NCI-H1417 treated with DMSO at 0.1 percent for 48 hours (cell line): ENCODE results near the gene ARID5B.

Experiments used
- DNase-seq: peaks from one replicate; lab custom pipeline; 2025; lab: John Stamatoyannopoulos, UW

ARID5B gene

DNA sequence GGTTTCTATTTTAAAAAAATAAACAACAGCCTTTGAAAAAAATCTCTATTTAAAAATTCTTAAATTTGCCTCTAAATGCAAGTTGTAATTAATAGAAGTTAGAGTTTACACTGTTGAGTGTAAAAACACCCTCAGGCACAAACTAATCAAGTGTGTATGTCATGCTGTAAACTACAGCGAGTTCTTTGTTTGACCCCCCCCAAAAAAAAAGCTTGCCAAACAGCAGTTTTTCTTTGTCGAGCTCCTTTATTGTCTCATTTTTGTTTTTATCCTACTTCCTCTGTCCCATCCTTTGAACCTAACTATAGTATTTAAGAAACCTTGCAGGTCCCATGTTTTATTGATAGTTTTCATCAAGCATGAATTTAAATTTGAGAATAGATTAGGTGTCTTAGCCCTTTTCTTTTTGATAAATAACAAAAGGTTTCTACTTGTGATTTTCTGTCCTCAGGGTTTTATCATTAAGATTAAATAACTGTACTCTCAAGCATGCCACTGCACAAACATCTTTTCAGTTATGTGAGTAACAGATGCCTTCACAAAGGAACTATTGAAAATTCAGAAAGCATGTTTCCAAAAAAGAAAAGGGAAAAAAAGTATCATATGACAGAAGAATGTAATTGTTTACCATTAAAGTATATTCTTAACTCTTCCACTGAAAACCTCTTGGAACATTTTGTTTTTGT lies 176.0 kb downstream of the ARID5B start:
- DNase-seq, result no peak

DNA sequence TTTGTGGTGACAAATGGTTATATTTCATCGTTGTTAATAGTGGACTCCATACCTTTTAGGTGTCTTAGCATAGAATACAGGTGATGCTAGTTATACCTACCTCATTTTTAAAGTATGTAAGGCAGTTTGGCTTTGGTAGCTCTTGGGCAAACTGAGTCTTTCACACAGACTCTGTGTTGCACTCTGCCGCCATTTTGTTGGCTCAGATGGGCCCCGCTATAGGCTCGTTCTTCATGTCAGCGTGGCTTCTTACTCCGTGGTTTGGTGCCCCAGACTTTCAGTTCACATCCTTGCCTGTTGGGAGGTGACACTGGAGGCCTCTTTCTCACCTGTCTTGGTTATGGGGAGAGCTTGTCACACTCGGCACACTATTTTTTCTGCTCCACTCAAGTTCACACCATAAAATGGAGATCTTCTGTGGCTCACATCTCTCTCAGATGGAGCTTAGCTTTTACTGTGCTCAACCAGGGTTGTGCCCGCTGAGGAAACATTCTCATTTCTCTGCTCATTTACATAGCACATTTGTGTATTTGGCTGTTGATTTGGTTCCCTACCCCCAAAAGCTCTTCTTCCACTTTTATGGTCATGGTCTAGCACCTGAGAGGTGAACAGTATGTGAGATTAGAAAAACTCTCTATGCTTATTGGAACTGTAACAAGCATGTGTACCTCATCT lies 178.5 kb downstream of the ARID5B start:
- no peak for DNase-seq

DNA sequence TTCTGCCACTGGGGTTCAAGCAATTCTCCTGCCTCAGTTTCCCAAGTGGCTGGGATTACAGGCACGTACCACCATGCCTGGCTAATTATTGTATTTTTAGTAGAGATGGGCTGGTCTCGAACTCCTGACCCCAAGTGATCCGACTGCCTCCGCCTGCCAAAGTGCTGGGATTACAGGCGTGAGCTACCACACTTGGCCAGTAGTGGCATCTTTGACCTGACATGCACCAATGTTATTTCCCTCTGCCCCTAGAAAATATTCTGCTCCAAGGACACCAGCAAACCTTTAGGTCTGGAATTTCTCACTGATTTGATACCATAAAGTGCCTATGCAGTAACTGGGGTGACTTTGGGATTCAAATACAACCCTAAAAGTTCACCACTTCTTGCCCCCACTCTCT lies 179.4 kb downstream of the ARID5B start:
- no peak for DNase-seq

DNA sequence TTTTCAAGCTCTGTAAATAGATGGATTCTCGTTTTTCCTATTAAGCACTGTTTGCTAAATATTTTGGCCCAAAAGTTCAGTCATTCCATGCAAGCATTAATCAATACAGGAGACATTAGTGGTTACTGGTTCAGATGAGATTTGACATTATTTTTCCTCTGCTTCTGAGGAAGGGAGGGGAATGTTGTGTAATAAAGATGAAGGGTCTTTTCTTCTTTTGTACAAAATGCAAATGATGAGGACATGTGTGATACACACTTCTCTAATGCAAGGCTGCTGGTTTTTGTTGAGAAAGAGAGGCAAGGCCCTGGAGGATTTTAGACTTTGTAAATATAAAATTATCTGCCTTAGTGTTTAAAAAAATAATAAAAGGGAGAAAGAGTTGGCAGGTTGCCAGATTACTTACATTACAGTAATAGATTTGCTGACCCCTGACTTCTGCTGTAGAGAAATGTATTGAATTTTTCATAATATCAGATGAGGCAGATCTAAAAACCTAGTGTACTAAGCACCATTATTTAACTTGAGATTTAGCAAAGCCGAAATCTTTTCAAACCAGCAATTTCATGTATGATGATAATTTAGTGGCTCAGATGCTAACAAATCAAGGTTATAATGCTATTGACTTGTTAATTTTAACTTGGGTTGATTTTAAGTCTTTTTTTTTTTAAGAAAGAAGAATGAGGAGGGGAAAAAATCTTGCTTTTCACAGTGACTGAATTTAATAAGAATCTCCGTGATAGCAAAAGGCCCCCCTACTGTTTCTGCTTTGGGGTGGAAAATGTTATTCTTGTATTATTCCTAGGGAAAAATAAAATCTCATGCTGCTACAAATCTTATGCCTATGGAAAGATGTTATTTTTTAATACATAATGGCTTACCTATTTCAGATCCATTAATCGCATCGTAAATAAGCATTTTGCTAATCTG lies 180.1 kb downstream of the ARID5B start:
- no peak for DNase-seq

DNA sequence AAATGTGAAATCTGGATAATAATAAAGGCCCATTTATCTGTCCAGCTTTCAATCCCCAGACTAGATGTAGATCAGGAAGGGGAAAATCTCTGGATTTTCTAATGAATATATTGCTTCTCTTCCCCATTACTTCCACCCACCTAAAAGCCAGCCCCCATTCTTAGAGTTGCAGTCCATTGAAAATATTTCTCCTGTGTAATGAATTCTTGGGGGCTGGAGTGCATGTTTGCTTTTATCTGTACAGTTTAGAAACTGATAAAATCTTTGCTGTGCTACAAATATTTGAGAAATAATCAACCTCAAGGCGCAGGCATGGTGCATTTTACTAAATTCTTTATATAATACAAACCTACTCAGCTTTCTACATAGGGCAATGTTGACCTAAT lies 180.8 kb downstream of the ARID5B start:
- DNase-seq, result no peak

DNA sequence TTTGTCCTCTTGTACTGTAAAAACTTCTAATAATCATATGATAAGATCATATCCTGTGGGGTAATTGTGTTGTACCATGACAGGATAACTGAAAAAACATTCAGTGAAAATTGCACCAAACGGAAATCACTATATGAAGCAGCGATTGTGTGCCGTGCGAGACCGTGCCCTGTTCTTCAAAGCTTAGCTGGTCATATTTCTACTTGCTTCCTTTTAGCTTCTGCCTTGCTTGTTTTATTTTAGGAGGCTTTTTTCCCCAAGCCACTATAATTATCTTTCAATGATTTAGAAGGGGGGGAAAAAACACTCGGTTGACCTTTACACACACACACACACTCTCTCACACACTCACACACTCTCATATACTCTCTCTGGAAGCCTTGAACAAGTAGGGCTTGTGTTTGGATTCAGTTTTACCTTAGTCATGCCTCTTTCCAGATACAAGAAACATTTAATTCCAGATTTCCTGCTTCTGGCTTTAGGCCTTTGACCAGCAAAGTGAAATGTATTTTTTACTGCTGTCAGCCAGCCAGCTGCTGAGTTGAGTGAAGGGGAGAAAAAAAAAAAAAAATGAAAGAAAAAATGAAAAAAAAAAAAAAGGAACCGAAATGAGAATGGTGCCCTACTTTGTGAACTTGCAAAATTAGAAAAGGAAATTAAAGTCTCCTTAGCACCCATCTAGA lies 181.4 kb downstream of the ARID5B start:
- DNase-seq, result no peak

DNA sequence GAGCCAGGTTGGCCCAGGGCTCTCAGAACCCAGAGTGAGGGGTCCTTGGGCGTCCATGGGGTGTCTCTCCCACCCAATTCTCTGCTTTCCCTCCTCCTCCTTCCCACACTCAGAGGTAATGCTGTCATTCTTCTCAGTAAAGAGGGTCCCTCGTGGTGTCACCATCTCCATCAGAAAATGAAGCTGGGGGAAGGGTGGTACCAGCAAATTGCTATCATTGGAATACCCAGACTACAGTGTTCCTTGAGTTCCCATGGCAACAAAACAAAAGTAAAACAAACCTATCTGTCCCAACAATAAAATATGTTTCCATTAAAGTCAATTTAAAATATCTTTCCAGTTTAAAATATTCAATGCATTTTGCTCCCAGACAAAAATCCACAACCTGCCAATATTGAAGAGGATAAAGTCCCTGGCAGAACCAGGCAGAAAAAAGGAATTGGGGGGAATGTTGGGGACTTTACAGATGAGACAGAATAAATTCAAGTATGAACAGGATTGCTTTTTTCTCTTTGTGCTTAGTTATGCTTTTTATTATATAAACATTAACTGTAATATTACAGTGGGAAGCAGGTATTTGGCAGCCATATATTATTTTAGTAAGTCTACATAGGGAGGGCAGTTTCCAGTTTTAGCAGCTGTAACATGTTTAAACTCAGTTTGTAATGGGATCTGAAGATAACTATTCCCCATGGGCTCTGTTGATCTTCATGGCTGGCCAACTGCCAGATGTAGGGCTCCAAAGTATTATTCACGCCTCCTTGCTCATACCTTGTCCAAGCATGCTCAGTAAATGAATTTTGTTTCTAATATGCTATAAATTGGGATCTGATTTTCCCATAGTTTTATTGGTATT lies 182.1 kb downstream of the ARID5B start:
- DNase-seq, result peak; percentile 18

DNA sequence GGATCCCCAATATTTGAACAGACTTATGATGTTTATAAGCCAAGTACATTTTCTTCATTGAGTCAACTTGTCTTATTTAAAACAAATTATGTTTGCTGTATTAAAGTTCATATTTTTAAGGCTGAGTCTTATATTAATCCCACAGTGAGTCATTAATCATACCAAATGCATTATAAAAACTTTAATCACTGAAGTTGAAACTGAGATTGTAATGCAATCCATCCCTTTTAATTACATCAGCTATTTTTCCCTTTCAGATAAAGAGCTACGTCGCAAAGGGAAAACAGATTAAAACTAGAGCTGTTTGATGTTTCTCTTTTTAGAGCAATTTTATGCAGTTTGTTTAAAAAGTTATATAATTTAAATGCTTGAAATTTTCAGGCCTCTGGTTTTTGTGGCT lies 183.0 kb downstream of the ARID5B start:
- no peak for DNase-seq

DNA sequence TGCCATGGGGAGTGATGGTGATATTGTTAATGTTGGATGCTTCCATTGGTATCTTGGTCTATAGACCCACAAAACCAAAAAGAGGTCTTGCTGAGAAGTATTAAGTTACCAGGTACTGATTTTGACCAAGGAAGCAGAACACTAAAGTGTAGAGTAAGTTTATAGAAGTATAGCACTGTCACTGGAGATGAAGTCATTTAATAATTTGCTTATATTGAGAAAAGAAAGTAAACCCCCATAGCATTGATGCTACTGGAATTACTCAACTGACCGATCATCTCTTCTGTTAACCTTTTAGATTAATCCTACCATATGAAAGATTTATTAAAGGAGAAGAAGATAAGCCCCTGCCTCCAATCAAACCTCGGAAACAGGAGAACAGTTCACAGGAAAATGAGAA lies 183.9 kb downstream of the ARID5B start:
- DNase-seq, result no peak

DNA sequence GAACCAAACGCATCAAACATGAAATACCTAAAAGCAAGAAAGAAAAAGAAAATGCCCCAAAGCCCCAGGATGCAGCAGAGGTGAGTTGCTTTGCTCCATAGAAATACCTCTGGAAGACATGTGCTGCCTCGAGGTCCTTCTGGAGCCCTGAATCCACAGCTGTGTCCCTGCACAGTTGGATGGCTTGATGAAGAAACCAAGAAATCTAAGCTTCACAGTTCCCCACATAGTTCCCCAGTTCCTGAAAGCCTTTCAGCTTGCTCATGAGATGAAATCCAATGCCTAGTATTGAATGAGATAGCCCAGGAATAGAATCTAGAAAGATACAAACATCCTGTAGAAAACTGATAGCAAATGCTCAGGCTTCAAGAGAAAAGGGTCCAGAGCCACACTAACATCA lies 184.3 kb downstream of the ARID5B start:
- DNase-seq, result no peak

DNA sequence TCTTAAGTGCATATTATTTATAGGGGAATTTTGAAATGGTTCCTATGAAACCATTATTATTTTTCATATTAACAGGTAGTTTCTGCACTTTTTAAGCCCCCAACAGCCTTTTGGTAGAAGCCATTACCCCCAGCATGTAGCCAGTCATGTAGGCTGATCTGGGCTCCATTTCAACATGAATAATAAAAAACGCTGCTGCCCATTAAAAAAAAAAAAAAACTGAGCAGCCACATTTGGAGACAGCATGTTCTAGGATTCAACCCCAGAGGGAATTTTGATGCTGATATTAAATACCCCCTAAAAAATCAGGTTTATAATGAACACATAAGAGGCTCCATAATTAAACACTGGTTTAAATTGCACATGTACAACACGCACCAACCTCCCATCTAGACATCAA lies 185.8 kb downstream of the ARID5B start:
- DNase-seq, result no peak

DNA sequence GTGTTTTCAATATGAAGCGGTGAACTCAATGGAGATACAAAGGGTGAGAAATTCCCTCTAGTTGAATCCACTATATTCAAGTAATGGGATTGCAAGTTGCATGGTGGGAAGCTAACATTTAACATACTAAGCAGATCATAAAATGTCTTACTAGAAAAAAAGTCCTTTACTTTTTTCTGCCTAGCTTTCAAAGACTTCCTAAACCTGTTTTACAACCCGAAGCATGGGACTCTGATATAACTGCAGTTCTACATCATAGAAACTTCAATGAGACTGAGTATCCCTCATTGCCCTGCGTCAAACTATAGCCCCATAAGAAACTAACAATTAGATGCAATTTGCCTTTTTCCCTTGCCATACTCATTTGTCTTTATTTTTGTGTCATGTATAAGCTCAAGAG lies 187.3 kb downstream of the ARID5B start:
- DNase-seq, result no peak

DNA sequence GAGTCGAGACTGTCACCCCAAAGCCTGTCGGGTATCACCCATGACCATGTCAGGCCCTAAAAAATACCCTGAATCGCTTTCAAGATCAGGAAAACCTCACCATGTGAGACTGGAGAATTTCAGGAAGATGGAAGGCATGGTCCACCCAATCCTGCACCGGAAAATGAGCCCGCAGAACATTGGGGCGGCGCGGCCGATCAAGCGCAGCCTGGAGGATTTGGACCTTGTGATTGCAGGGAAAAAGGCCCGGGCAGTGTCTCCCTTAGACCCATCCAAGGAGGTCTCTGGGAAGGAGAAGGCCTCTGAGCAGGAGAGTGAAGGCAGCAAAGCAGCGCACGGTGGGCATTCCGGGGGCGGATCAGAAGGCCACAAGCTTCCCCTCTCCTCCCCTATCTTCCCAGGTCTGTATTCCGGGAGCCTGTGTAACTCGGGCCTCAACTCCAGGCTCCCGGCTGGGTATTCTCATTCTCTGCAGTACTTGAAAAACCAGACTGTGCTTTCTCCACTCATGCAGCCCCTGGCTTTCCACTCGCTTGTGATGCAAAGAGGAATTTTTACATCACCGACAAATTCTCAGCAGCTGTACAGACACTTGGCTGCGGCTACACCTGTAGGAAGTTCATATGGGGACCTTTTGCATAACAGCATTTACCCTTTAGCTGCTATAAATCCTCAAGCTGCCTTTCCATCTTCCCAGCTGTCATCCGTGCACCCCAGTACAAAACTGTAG lies 191.0 kb downstream of the ARID5B start:
- no peak for DNase-seq

DNA sequence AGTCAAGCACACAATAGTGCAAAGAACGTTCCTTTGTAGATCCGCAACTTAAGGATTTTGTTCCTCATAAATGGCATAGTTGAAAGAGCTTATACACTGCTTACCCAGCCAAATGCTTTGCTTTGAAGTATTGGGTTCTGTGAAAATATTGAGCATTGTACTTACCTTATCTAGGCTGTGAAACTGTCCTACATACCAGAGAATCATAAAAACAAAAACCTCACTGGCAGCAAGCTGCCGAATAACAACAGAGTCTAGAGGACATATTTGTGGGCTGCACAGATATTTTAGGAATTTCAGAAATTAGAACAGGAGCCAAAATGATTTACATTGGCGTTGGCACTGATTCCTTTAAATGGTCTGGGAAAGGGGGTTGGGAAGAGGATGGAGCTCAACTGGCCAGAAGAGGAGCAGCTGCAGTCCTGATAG lies 192.4 kb downstream of the ARID5B start:
- DNase-seq, result no peak

DNA sequence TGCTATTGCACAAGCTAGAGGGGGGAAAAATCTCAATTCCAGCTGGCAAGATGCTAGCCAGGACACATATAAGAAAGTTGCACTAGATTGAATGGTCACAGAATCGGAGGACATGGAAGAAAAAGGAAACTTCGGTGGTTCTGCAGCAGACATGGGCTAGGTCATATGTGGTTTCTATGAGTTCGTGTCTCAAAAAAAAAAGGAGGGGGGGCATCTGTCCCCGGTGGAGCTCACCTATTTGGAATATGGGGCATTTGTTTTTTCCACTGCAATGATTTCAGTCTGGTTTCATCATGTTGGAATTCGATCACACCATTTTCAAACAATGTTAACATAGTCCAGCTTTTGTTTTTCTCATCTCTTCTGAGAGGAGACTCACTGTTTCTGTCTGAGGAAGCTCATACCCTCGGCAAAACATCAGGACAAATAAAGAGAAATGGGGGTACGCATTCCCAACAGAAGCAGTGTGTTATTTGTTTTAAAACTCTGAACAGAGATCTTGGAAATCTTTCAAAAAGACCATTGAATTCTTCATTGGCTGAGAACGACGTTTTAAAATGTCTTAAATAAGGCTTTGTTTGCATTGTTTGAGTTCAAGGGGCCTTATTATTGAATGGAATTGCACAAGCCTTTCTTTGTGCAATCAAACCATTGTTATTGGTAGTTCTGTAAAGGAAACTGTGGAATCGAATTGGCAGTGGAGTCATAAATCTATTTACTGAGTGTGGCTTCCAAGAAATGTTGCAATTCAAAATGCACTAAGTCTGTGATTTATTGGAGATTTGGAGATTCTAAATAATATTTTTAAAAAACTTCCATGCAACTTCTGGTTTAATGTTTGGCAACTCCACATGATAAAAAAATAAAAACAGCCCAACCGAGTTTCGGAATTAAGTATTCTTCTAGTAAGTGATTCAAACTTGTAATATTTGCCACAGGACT lies 194.0 kb downstream of the ARID5B start:
- no peak for DNase-seq

DNA sequence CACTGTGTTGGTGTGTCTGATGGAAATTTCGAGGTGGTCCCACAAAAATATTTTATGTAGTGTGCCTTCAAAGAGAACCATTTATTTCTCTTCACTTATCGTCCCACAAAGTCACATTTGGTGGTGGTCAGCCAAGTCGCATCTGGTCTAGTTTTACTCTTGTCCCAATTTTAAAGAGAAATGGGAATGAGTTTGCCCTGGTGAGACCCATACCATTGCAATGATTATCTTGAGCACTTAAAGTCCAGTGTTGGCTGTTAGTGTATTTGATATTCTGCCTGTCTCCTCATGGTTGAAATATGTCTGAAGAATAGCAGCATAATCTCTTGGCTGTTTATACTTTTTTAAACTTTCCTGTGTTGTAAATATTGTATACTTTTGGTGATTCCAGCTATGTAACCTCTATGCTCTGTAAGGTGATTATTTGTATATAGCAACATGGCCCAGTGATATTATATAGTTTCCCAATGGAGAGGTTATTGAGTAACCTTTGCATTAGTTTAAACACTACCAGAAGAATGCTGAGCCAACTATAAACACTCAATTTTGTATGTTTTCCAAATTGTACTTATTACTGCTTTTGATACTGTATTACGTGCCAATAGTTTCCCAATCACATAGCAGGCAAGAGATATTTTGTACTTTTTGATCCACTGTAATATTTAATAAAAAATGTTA lies 194.9 kb downstream of the ARID5B start:
- DNase-seq, result no peak

DNA sequence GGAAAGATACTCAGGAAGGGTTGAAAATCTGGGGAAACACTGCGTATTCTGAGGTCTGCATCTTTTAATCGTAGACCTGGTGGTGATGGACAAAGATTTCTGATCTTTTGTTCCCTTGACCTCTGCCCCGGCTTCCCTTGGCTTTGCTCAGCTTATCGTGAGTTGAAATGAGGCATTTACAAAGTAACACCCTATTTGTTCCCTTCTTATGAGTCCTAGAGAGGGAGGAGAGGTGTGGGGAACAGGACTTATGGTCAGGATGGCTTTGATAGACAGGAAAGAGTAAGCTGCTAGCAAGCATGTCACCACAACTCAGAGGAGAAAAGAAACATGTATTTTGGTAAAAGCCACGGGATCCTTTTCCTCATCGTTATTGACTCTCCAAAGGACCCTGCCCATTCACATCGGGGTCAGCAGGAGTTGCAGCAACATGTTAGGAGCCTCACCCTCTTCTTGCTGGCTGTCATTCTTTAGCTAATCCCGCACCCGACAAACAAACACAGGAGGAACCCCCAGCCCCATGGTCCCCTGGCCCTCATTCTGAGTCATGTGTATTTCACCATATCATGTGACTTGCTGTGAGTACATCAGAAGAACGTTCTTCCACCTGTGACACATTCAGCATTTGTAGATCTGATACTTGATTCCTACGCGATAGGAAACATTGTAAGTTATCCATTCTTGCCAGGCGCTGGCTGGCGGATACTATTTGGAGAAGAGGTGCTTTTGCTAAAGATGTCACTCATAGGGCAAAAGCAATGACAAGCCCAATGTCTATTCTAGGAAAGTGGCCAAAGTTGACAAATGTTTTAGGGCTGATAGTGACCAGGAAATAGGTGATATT lies 197.0 kb downstream of the ARID5B start:
- DNase-seq, result no peak

DNA sequence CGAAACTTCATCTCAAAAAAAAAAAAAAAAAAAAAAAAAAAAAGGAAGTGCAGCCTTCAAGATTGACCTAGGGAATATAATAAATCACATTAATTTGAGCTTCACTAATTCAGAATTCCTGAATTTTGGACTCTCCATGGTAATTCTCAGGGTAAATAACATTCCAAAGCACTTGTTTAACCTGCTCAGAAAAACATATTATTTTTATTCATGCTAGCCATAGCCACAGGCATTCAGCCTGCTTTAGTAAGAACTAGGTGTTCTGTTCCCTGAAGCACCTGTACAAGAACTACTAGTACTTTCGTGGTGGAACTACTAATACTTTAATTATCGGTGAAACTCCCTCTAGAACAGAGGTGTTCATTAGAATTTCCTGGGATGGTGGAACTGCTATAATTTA lies 197.8 kb downstream of the ARID5B start:
- no peak for DNase-seq
